ENCODE results near the gene PDGFRA.

GRCh38 chr4:54256491-54257486 is 27.7 kb downstream of the PDGFRA start:
- no peak for TF ChIP-seq CTCF (IDR thresholded peaks at IDR 0.05)
- no peak for TF ChIP-seq POLR2A (IDR thresholded peaks at IDR 0.05)

Data from ovary (tissue), 3 donors.